ENCODE results near the gene DBN1. TPM values are rescaled to one million over a fixed set of nuclear protein-coding genes. Genes with fewer than 3 reads are reported as not detected.

Gene DBN1
- total and polyA plus RNA-seq, 2 of the 8 experiments (the other 6 are each of a cell fraction or from before 2014, with no cell fraction given): 168 to 333 TPM

DNA sequence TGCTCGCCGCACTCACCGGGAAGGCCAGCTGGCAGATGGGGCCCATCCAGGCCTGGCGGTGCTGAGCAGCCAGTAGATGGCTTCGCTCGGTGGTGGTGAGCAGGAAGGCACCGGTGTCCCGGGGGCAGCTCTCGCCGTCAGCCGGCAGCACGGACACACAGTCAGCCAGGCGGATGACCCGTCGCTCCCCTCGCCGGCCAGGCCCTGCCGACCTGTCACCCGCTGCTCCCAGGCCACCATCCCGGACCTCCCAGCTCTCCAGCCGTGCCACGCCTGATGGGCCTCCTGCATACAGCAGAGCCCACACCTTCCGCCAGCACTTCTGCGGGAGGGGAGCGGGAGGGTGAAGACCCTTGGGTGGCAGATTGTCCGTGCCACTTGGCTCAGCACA, 34.8 kb upstream of the DBN1 start (continued):
- TF ChIP-seq ASH2L (IDR thresholded peaks at IDR 0.05; ENCODE audit: low read length): no peak
- no peak for TF ChIP-seq RFX5 (IDR thresholded peaks at IDR 0.05; ENCODE audit: borderline replicate concordance, low read depth, low read length)
- TF ChIP-seq KDM5A (IDR thresholded peaks at IDR 0.05; ENCODE audit: low read length): no peak
- no peak for TF ChIP-seq SP1 (IDR thresholded peaks at IDR 0.05; ENCODE audit: low read depth, low read length)
- TF ChIP-seq EZH2 (IDR thresholded peaks at IDR 0.05; ENCODE audit: low read depth, low read length, severe bottlenecking): no peak
- TF ChIP-seq, protein P1, sequence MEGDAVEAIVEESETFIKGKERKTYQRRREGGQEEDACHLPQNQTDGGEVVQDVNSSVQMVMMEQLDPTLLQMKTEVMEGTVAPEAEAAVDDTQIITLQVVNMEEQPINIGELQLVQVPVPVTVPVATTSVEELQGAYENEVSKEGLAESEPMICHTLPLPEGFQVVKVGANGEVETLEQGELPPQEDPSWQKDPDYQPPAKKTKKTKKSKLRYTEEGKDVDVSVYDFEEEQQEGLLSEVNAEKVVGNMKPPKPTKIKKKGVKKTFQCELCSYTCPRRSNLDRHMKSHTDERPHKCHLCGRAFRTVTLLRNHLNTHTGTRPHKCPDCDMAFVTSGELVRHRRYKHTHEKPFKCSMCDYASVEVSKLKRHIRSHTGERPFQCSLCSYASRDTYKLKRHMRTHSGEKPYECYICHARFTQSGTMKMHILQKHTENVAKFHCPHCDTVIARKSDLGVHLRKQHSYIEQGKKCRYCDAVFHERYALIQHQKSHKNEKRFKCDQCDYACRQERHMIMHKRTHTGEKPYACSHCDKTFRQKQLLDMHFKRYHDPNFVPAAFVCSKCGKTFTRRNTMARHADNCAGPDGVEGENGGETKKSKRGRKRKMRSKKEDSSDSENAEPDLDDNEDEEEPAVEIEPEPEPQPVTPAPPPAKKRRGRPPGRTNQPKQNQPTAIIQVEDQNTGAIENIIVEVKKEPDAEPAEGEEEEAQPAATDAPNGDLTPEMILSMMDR (IDR thresholded peaks at IDR 0.05; ENCODE audit: control extremely low read depth in 1 of 3, insufficient read depth in 1 of 3, low read depth in 1 of 3, low read length in 3 of 3): no peak
